NK-92 treated with Interleukin-12 subunit alpha and Interleukin-12 subunit beta, amount 100 ng/mL, for 24 hours (cell line): ENCODE data around the gene PADI1.
"Not testable (repeated sequence)": the region's sequence is repeated elsewhere in the genome, so short reads cannot be mapped to it uniquely, and the experiment has no call there.

Experiments
- DNase-seq: peaks from one replicate; lab custom pipeline; 2025; lab: John Stamatoyannopoulos, UW

The PADI1 gene

DNA sequence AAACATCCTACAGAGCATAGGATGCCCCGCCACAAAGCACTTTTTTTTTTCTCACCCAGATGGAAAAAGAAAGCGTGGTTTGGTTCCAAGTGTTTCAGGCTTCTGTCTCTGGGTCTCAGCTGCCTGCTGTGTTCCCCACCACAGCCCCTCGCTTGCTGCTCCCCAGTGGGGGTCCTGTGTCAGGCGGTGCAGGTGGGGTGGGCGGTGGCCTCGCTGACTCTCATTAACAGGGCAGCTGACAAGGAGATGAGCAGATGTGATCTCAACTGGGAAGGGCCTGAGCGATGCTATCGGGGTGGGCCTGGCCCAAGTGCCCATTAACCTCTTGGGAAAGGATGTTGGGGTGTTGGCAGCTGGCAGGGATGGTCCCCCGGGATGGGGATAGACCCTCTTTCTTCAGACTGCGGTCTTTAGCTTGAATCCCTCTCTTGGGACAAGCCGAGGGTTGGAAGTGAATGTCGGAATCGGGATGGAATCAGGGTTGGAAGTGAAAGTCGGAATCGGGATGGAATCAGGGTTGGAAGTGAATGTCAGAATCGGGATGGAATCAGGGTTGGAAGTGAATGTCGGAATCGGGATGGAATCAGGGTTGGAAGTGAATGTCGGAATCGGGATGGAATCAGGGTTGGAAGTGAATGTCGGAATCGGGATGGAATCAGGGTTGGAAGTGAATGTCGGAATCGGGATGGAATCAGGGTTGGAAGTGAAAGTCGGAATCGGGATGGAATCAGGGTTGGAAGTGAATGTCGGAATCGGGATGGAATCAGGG lies 36.3 kb downstream of the PADI1 start:
- not testable (repeated sequence) for DNase-seq

DNA sequence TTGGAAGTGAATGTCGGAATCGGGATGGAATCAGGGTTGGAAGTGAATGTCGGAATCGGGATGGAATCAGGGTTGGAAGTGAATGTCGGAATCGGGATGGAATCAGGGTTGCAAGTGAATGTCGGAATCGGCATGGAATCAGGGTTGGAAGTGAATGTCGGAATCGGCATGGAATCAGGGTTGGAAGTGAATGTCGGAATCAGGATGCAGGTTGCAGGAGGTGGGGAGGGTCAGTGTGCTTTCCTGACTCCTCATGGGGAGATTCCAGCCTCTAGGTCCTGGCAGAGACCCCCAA lies 36.8 kb downstream of the PADI1 start:
- not testable (repeated sequence) for DNase-seq

DNA sequence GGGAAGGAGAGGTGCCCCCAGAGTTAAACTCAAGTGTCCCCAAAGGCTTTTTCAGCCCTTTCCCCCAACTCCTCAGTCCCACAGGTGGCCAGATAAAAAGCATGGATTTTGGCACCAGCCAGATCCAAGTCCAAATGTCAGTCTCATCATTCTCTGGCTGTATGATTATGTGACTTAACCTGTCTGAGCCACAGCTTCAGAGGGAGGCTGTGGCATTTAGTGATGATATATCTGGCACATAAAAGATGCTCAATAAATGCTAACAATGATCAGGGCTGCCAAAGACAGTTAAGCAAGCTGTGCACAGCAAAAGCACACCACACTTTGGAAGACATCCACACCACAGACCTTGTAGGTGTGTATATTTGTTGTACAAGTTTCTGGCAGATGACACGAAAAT lies 38.3 kb downstream of the PADI1 start:
- DNase-seq: no peak

DNA sequence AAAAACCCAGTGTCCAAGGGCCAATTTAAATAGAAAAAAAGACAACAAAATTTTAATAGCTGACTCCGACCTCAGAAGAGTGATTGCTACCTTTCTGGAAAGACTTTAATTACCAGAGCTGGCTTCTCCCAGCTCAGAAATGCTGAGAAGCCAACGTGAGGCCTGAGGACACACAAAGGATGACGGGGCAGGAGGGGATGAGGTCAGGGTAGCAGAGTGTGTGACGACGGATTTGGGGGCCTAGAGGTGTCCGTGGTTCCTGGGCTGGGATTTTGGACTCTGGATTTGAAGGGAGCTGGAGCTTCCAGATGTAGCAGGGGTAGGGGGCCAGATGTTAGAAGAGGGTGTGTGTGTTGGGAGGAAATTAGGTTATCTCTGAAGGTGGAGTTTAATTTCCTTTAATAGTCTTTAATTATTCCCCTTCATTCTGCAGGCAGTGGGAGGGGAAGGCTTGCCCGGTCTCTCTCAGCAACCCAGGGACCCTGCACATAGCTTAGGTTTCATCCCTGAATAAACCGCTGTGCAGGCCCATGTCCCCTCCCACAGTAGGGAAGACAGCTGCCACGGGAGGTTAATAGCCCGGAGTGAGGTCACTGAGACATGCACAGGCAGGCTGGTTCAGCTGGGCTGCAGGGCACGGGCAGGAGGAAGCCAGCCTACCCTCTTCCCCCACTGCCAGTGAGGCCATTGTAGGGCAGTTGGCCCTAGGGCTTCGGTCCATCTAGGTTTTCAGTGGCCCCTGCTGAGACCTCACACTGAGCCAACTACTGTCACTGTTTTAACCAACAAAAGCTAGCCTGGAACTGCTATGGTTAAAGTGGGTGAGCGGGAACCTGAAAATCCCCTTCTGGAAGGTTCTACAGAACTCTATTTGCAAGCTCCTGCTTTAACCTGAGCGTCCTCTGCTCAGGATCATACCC lies 40.2 kb downstream of the PADI1 start:
- DNase-seq: no peak

DNA sequence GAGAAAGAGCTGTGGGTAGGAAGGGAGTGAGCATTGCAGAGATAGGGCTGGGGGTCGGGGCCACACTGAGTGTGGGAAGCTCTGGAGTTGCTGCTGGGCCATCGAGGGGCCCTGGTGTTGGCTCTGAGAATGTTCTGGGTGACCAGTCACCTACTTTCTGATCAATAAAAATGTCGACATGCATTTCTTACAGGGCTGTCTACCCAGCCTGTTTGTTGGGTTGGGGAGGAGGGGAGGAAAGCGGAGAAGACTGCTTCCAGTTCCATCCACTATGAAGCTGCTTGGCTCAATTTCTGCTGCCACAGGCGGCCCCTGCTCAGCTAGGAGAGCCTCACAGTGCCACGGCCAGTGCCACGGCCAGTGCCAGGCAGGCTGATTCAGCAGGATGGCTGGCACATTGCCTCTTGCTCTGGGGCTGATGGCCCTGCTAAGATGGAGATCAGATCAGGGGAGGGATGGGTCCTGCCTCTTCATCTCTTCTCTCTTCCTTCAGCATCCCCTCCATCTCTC lies 40.9 kb downstream of the PADI1 start:
- no peak for DNase-seq

DNA sequence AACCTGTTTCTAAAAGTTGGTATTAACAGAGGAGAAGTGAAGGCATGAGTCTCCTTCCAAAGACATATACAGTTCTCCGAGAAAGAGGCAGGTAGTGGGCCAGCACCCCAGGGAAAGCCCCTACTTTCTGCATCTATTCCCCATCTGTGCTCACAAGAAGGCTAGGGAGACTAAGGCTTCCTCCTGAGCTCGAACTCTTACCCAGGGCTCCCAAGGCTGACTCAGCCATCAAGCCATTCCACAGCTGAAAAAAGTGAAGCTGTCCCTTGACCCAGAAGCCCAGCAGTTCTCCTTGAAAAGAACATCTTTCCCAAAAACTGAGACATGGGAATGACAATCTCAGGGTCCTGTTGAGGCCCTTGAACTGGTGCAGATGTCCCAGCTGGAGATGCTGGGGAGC lies 42.0 kb downstream of the PADI1 start:
- DNase-seq: no peak

DNA sequence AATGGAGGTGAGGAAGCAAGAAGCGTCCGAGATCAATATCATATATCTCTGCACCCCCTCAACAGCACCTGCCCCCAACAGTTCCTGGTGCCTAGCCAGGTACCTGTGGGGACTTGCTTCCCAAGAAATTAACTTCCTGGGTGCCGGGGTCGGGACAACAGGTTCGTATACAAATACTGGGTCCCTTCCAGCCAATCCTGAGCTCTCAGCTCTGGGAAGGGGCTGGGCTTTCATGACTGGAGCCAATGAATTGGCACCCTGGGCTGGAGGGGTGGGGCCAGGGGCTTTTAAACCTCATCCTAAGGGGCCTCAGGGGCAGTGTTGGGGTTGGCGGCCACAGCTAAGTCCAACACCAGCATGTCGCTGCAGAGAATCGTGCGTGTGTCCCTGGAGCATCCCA lies 43.9 kb downstream of the PADI1 start, which contains the start of gene PADI3:
Gene PADI3, plus strand, starts transcription at position 318 of the 400 bp plus-strand sequence. Its CDS starts 40 bp downstream, at position 358.
- DNase-seq: no peak

DNA sequence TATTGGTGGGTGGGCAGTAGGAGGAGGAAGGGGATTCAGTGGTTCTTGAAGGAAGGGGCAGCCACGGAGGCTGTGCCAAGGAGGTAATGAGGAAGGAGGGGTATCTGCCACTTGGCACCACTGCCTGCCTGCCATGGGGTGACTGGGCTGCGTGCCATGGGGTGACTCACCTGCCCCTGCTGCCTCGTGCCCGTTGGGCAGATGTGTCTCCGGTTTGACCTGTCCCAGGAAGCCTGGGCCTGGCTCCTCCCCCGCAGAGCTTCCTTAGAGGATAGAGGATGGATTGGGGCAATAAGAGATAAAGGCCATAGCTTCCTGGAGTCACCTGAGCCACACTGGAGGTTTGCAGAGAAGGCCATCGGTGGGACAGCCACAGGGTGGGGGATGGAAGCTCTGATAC lies 45.7 kb downstream of the PADI1 start:
- DNase-seq: no peak

DNA sequence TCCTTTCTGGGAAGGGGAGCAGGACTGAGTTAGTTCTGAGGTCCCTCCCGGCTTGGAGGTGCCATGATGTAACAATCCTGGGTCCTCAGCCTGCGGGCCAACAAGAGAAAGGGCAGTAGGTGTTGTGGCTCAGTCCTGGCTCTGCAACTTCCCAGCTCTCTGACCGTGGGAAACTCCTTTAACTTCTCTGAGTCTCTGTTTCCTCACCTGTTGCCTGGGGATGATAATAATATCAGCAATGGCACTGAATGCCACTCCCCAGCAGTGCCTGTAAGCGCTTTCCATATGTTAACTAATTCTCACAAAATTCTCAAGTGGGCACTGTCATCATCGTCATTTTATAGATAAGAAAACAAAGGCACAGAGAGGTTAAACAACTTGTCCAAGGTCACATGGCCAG lies 46.3 kb downstream of the PADI1 start:
- no peak for DNase-seq

DNA sequence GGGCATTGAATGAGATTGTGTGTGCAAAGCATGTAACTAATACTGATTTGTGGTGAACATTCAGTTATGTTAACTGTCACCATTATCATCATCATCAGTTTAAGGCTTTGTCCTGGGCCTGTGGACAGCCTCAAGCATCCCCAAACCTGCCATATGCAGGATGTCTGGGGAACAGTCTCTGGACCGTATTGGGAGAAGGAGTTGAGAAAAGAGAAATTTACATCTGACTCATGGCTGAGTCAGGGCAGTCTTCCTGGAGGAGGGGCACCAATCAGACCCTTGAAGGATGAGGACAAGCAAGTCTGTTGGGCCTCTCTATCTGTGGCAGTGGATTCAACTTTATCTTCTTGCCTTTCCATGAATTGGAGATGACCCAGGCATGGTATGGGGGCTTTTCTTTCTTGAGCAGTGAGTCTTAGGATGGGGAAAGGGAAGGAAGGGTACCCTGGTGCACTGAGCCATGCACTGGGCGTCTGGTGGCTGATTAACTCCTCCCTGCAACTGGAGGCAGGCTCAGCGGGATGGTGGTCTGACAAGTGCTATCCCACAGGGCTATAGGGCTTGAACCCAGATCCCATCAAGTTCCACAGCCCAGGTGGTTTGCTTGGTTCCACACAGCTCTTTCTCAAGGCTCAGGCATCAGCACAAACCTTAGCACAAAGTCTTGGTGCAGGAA lies 46.9 kb downstream of the PADI1 start:
- DNase-seq: no peak

DNA sequence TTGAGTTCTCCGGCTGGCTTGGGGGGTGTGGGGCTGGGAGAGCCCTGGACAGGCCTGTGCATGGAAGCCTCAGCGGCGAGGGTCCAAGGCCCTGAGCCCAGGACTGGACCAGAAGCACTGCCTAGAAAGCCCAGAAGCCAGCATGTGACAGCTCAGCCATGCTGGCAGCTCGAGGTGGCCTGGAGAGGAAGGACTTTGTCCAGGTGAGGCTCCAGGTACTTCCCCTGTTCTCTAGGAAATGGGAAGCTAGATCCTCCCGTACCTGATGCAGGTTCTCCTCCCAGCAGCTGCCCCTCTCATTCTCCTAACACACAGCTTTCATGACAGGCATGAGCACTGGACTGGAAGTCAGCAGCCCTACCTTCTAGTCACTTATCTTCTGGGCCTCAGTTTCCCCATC lies 50.4 kb downstream of the PADI1 start:
- DNase-seq: no peak

DNA sequence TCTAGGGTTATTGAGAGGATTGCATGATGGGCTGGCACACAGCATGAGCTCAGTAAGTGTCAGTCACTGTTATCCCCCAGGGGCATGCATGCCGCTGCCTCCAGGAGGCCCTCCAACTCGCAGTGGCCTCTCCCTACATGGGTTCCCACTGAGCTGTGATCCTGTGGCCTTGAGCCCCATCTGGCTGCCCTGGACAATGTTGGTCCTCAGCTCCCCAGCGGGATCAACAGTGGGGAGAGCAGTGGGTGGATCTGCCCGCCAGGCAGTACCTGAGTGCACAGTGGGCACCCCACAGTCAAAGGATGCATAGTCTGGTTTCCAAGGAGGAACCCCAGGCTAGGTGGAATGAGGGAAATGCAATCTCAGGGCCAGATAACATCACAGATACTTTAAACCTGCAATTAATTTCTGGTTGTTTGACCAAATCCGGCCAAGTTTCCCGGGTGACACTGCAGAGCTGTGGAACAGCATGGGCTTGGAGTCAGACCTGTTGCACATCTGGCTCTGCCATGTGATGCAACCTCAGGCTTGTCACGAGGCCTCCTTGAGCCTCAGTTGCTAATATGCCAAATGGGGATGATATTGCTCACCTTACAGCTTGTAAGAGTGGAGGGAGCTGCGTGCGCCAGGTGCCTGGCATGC lies 53.3 kb downstream of the PADI1 start:
- no peak for DNase-seq

DNA sequence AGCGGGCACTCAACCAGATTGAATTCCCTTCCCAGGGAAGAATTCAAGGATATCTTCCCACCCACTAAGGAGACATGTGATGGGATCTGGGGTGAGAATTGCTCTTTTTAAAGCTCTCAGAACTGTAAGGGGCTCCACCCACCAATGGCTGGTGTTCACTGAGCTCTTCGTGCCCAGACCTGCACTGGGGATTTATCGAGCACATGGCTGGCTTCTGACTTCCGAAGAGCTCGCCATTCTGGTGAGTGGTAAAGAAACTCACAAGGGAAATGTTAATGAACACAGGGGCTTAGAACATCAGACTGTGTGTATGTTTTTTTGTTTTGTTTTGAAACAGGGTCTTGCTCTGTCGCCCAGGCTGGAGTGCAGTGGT lies 53.8 kb downstream of the PADI1 start:
- DNase-seq: no peak

DNA sequence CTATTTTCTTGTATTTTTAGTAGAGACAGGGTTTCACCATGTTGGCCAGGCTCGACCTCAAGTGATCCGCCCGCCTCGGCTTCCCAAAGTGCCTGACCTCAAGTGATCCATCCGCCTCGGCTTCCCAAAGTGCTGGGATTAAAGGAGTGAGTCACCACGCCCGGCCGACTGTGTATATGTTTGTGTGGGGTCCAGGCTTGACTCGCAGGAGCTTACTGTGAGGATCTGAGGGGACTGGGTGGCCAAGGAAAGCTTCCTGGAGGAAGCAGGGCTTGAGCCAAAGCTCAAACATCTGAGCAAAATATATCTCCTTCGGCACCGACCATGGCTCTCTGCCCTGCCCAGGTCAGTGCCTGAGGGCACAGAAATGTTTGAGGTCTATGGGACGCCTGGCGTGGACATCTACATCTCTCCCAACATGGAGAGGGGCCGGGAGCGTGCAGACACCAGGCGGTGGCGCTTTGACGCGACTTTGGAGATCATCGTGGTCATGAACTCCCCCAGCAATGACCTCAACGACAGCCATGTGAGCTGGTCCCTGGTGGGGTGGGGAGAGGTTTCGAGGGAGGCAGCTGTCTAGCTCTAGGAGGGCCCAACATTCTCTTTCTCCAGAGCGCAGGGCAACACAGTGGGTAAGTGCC lies 54.4 kb downstream of the PADI1 start:
- no peak for DNase-seq

DNA sequence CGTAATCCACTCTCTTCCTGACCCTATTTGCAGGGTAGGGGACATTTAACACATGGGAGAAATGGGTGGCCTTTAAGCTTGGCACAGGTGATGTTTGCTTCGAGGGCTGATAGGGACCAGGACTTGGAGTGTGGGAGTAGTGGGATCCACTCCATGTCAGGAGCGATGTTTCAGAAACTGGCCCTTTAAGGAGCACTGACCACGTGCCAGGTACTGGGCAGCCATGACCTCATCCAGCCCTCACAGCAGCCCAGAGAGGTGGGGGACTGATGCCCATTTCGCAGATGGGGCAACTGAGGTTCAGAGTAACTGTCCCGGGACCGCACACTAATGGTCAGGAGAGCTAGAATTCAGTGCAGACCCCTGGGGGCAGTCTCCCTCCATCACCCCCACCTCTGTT lies 55.3 kb downstream of the PADI1 start:
- DNase-seq: no peak

DNA sequence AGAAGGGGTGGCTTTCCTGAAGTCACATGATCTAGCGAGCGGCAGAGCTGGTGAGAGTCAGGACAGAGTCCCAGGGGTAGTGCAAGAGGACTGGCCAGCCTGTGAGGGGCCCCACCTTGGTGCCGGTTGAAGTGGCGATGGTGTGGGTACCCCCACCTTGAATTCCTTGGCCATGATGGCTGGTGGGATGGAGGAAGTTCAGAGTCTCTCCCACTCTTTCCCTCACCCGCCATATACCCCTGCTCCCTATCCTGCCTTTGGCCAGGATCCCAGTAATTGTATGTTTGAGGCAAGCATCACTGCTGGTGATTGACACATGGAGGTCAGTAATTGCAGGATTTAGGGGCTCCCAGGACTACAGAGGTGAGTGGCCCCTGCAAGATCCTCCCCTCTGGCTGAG lies 55.8 kb downstream of the PADI1 start:
- DNase-seq: no peak

DNA sequence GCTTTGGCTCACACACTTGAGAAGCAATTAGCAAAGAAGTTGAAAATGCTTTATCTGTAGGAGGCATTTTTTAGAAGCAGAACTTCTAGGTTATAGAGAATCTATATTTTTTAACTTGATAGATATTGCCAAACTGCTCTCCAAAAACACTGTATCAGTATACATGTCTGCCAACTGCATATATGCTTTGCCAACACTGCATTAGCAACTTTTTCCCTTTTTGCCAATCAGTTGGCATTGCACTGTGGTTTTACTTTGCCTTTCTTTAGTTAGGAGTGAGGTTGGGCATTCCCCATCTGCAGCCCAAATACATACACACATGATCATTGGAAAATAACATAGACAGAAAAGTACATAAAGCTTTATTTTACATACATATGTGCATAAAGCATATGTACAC lies 59.0 kb downstream of the PADI1 start:
- no peak for DNase-seq

DNA sequence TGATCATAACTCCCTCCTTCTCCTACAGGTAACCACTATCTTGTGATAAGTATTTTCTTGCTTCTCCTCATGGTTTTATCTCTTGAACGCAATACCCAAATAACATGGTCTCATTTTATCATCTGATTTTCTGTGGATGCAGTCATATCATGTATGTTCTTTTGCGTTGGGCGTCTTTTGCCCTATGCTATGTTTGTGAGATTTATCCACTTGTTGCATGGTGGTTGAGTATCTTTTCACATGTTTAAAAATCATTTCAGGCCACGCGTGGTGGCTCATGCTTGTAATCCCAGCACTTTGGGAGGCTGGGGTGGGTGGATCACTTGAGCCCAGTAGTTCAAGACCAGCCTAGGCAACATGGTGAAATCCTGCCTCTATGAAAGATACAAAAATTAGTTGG lies 59.5 kb downstream of the PADI1 start:
- DNase-seq: no peak

DNA sequence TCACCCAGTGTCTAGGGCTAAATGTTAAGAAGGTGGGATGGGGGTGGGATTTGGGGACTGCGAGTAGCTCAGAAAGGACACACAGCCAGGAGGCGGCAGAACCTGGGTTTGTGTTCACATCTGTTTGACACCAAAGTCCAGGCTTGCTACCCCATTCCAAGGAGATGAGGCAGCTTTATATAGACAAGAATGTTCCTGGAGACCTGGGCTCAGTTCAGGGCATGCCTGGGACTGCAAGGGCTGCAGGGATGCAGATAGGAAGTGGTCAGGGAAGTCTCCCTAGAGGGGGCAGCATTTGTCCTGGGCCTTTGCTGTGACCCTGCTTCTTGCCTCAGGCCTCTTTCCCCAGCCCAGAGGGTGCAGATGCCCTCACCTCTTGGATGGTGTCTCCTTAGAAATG lies 60.2 kb downstream of the PADI1 start:
- DNase-seq: no peak

DNA sequence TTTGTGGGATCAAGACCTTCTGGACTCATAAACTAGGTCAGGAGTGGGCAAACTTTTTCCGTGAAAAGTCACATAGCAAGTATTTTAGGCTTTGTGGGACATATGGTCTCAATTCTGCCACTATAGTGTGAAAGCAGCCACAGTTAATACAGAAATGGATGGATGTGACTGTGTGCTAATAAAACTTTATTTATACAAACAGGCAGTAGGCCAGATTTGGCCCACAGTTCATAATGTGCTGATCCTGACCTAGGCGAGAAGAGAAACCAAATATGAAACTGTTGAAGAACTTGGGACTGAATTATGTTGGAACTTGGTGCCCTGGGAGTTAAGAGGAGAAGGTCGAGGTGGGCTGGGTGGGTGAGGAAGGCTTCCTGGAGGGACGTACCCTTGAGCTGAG lies 61.0 kb downstream of the PADI1 start:
- no peak for DNase-seq

DNA sequence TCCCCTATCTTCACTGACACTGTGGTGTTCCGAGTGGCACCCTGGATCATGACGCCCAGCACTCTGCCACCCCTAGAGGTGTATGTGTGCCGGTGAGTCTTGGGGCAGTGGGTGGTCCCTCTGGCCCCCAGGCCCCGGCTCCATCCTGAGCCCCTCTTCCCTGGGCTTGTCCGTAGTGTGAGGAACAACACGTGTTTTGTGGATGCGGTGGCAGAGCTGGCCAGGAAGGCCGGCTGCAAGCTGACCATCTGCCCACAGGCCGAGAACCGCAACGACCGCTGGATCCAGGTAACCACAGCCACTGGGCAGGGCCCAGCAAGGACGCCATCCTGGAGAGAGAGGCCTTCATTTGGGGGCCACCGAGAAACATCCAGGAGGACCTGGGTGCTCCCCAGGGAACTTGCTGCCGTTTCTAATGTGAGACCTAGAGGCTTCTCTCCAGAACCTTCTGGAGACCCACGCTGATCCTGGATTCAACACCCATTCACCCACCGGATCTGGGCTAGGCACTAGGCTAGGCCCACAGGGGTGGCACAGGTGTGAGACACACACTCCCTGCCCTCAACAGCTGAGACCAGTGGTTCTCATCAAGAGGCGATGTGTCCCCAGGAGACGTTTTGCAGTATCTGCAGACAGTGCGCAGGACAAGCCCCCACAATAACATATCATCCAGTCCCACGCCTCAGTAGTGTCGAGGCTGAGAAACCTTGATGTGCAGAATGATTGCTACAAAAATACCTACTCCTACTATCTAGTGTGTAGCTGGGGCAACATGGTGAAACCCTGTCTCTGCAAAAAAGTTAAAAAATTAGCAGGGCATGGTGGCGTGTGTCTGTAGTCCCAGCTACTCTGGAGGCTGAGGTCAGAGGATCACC lies 66.2 kb downstream of the PADI1 start:
- no peak for DNase-seq
